ENCODE measurements around the gene FAM181B. TPM values are rescaled to one million over a fixed set of nuclear protein-coding genes. Genes with fewer than 3 reads are reported as not detected.

Gene FAM181B
- total and polyA plus RNA-seq, 2 of the 13 experiments (the other 11 are each of a cell fraction or from before 2014, with no cell fraction given), result not detected

DNA sequence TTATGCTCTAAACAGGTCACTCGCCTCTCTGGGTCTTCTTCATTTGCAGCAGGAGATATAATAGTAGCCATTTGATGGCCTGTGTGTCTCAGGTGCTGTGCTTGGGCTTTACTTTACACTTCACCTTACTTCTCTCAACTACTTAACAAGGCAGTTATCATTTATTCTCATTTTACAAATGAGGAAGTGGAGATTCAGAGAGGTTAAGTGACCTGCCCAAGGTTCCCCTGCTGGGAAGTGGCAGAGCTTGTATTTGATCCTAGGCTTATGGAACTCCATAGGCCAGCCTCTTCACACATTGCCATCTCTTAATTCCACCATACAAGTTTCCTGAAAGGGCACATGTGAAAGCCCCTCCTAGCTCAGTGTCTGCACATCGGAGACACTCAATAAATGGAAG, 30.4 kb downstream of the FAM181B start:
- WGBS (ENCODE audit: low lambda C conversion rate), result 0% methylated on average over 2 of the region's 2 CpGs
- in situ Hi-C loops (cut with HindIII; ENCODE audit: extremely low pct_ligation_motif_present, low pct_unique_long_range_greater_than_20kb), result loop anchor here (25.0 kb wide), 1 partner anchor 1109 kb away; no protein-coding TSS in a partner anchor
- TF ChIP-seq EZH2 (conservative IDR thresholded peaks at IDR 0.05; ENCODE audit: low read depth, low read length), result no peak
- no peak for TF ChIP-seq YEATS2 (CRISPR knock-in tag; IDR thresholded peaks at IDR 0.05; ENCODE audit: borderline replicate concordance)
- TF ChIP-seq ZBTB34 (CRISPR knock-in tag; IDR thresholded peaks at IDR 0.05), result no peak
- TF ChIP-seq, protein P1, sequence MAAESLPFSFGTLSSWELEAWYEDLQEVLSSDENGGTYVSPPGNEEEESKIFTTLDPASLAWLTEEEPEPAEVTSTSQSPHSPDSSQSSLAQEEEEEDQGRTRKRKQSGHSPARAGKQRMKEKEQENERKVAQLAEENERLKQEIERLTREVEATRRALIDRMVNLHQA (CRISPR knock-in tag; IDR thresholded peaks at IDR 0.05), result no peak
- TF ChIP-seq HOXA3 (CRISPR knock-in tag; IDR thresholded peaks at IDR 0.05), result no peak
- TF ChIP-seq CCAR2 (optimal IDR thresholded peaks at IDR 0.05; ENCODE audit: low read depth, low read length), result no peak
- no peak for TF ChIP-seq TARDBP (CRISPR knock-in tag; IDR thresholded peaks at IDR 0.05)
- no peak for TF ChIP-seq KDM5A (IDR thresholded peaks at IDR 0.05; ENCODE audit: borderline replicate concordance, low read length)
- TF ChIP-seq ARID4A (CRISPR knock-in tag; IDR thresholded peaks at IDR 0.05; ENCODE audit: borderline replicate concordance), result no peak
- TF ChIP-seq PCBP1 (IDR thresholded peaks at IDR 0.05; ENCODE audit: borderline replicate concordance, low read depth, low read length), result no peak
- TF ChIP-seq ARID3A (IDR thresholded peaks at IDR 0.05; ENCODE audit: low read depth, low read length), result no peak
- TF ChIP-seq RBM22 (optimal IDR thresholded peaks at IDR 0.05; ENCODE audit: low read length), result no peak
- TF ChIP-seq, protein P2, sequence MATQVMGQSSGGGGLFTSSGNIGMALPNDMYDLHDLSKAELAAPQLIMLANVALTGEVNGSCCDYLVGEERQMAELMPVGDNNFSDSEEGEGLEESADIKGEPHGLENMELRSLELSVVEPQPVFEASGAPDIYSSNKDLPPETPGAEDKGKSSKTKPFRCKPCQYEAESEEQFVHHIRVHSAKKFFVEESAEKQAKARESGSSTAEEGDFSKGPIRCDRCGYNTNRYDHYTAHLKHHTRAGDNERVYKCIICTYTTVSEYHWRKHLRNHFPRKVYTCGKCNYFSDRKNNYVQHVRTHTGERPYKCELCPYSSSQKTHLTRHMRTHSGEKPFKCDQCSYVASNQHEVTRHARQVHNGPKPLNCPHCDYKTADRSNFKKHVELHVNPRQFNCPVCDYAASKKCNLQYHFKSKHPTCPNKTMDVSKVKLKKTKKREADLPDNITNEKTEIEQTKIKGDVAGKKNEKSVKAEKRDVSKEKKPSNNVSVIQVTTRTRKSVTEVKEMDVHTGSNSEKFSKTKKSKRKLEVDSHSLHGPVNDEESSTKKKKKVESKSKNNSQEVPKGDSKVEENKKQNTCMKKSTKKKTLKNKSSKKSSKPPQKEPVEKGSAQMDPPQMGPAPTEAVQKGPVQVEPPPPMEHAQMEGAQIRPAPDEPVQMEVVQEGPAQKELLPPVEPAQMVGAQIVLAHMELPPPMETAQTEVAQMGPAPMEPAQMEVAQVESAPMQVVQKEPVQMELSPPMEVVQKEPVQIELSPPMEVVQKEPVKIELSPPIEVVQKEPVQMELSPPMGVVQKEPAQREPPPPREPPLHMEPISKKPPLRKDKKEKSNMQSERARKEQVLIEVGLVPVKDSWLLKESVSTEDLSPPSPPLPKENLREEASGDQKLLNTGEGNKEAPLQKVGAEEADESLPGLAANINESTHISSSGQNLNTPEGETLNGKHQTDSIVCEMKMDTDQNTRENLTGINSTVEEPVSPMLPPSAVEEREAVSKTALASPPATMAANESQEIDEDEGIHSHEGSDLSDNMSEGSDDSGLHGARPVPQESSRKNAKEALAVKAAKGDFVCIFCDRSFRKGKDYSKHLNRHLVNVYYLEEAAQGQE (IDR thresholded peaks at IDR 0.05; ENCODE audit: borderline replicate concordance in 1 of 2, low read depth in 1 of 2, low read length in 2 of 2), result no peak

More for the DNA sequence above, 30.4 kb downstream of the FAM181B start:
- ChIA-PET POLR2A (no interaction called here), CTCF (ENCODE audit: low intra/inter-chr PET ratio, low total read pairs) (no interaction called here)
- Histone ChIP-seq H3K36me3 (replicated peaks in 1 of 2; ENCODE audit: control insufficient read depth in 1 of 2, insufficient read depth in 2 of 2, low read length in 2 of 2) (no peaks in the 10 kb centered on the region), H3K27me3 (ENCODE audit: control insufficient read depth in 1 of 2, insufficient read depth in 2 of 2, low read length in 2 of 2) (0 out of 5 replicates have a peak, but pooled peaks cover 0 to 4% of the 10 kb centered on the region in 2 experiments), H3K9me3 (ENCODE audit: low read length) (no peaks in the 10 kb centered on the region), H4K20me1 (ENCODE audit: insufficient read depth, low read length) (no peaks in the 10 kb centered on the region), H3K79me2 (ENCODE audit: insufficient read depth, low read length) (no peaks in the 10 kb centered on the region), H3K4me2 (ENCODE audit: low read depth, low read length) (no peak overlapping the region), H3K4me3 (replicated peaks in 1 of 3; ENCODE audit: insufficient read depth in 1 of 3, low read depth in 2 of 3, low read length in 3 of 3) (no peak overlapping the region), H2AFZ (ENCODE audit: low read length) (no peak overlapping the region), H3K9ac (ENCODE audit: insufficient read depth, low read depth, low read length) (no peak overlapping the region), H3K27ac (ENCODE audit: extremely low read length, insufficient read depth, low read length) (no peak overlapping the region), H3K4me1 (ENCODE audit: insufficient read depth, low read length) (no peaks in the 10 kb centered on the region)
- intact Hi-C loops (cut with micrococcal nuclease; ENCODE audit: unreplicated experiment), result no loop called here
- BruUV-seq (replicated peaks), result no TSS peak
- FAIRE-seq, result no peak
- no peak for DNase-seq (ENCODE audit: low spot score)
- no peak for ATAC-seq

Measured in HepG2 (cell line).